ENCODE data around the gene IFTAP.
"Not testable (repeated sequence)": the region's sequence is repeated elsewhere in the genome, so short reads cannot be mapped to it uniquely, and the experiment has no call there.

Gene IFTAP

DNA sequence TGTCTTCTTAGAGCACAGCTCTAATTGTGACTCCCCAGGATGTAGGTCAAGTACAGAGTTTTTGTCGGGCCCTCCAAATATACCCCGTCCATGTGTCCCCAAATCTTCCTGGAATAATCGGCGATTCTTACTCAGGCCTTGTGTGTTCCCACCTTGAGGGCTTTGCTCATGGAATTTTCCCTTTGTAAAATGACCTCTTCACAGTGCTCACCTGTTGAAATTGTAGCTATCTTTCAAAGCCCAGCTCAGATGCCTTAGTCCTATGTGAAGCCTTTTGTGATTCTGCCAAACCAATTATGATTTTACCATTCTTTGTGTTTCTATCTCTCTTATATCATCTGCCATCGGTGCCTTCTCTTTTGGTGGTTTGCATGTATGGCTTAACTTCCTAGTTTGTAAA is 33.8 kb downstream of the IFTAP start:
- H3K4me3 ChIP-seq (ENCODE audit: control insufficient read depth, low read depth, low read length) = no peak overlapping the region
- DNase-seq (ENCODE audit: low read depth) = no peak
- TF ChIP-seq, protein P1, sequence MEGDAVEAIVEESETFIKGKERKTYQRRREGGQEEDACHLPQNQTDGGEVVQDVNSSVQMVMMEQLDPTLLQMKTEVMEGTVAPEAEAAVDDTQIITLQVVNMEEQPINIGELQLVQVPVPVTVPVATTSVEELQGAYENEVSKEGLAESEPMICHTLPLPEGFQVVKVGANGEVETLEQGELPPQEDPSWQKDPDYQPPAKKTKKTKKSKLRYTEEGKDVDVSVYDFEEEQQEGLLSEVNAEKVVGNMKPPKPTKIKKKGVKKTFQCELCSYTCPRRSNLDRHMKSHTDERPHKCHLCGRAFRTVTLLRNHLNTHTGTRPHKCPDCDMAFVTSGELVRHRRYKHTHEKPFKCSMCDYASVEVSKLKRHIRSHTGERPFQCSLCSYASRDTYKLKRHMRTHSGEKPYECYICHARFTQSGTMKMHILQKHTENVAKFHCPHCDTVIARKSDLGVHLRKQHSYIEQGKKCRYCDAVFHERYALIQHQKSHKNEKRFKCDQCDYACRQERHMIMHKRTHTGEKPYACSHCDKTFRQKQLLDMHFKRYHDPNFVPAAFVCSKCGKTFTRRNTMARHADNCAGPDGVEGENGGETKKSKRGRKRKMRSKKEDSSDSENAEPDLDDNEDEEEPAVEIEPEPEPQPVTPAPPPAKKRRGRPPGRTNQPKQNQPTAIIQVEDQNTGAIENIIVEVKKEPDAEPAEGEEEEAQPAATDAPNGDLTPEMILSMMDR (conservative IDR thresholded peaks at IDR 0.05; ENCODE audit: control insufficient read depth, insufficient read depth, low read depth, low read length) = no peak

DNA sequence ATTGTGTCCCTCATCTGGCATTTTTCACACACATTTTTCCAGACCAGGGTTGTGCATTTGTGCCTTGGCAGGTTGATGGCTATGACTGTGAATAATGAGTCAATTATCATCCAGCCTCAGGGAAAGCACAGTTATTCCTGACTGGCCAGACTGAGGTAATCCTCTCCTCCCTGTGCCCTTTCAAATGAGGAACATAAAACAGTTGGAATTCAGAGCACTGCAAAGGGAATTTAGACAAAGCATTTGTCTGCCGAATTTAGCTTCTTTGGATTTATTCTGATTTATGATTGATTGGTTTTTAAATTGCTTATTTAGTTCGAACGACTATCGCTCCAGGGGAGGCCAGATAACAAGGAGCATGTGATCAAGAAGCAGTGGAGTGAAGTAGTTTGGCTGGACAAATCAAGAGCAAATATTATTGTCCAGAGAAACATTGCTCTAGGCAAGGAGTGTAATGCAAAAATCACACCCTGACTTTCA is 34.5 kb downstream of the IFTAP start:
- TF ChIP-seq, protein P1 (conservative IDR thresholded peaks at IDR 0.05; ENCODE audit: control insufficient read depth, insufficient read depth, low read depth, low read length) = no peak
- no peak for DNase-seq (ENCODE audit: low read depth)
- no peak overlapping the region for H3K4me3 ChIP-seq (ENCODE audit: control insufficient read depth, low read depth, low read length)

DNA sequence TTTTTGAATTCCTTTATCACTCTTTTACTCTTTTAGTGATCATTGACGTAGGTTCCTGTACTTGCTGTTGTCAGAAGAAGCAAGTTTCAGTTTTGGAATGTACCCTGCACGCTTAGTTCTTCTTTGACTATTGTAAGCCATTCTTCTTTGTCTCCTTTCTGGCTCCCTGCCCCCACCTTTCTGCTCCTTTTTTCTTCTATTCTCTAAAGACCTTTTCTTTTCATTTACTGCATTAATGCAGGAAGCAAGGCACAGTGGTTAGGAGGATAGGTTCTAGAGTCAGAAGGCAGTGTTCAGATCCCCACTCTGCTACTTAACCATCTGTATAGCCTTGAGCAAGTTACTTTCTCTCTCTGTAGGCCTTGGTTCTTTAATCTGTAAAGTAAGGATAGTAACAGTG is 37.5 kb downstream of the IFTAP start:
- DNase-seq (ENCODE audit: low read depth) = no peak
- TF ChIP-seq, protein P1 (conservative IDR thresholded peaks at IDR 0.05; ENCODE audit: control insufficient read depth, insufficient read depth, low read depth, low read length) = no peak
- no peak overlapping the region for H3K4me3 ChIP-seq (ENCODE audit: control insufficient read depth, low read depth, low read length)

DNA sequence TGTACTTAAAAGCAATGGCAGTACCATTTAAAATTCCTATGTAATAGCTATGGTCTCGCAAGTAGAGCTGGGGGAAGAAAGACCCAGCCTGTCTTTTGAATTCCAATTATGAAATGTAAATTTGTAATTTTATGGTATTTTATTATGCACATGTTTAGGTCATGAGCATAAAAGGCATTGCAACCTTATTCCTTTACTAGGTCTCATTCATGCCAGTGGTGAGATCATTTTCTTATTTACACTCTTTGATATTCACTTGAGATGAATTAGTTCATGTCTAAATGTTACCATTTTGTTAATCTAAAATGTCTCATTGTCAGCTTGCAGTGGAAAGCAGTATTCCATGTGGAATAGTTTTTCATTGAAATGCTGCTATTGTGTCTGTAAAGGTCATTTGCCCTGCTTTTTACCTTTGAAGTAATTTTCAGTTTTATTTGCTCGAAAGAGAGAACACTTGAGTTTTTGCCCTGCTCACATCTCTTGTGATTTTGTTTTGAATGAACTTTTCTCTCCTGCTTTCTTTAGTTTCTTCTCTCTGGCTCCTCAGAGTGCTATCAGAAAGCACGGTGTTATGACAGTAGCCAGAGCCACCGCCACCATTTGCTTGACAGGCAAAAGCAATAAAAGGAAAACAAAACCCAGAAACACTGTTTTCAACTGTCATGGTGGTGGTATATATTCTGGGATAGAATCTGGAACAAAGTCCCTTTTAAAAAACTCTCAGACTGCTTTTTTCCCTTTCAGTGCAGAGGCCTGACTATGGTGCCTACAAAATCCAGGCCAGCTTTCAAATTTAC is 41.0 kb downstream of the IFTAP start:
- DNase-seq (ENCODE audit: low read depth) = no peak
- no peak overlapping the region for H3K4me3 ChIP-seq (ENCODE audit: control insufficient read depth, low read depth, low read length)
- TF ChIP-seq, protein P1 (conservative IDR thresholded peaks at IDR 0.05; ENCODE audit: control insufficient read depth, insufficient read depth, low read depth, low read length) = no peak

DNA sequence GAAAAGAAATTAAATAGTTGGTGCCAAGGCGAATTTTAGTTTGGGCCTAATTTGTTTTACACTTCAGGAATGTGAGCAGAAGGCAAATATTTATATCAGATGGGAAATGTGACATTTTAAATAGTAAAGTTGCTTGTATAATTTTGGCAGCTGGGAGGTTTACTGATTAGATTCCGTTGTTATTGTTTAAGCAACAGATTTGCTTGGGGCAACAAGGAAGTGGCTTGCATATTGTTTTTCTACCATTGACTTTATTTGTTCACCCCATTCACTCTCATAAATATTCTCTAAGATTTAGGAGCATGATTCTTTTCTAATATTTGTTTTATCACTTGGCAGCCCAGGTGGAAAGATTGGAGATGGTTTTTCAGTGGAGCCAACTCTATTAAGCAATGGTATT is 44.3 kb downstream of the IFTAP start:
- no peak overlapping the region for H3K4me3 ChIP-seq (ENCODE audit: control insufficient read depth, low read depth, low read length)
- TF ChIP-seq, protein P1 (conservative IDR thresholded peaks at IDR 0.05; ENCODE audit: control insufficient read depth, insufficient read depth, low read depth, low read length) = no peak
- DNase-seq (ENCODE audit: low read depth) = no peak

DNA sequence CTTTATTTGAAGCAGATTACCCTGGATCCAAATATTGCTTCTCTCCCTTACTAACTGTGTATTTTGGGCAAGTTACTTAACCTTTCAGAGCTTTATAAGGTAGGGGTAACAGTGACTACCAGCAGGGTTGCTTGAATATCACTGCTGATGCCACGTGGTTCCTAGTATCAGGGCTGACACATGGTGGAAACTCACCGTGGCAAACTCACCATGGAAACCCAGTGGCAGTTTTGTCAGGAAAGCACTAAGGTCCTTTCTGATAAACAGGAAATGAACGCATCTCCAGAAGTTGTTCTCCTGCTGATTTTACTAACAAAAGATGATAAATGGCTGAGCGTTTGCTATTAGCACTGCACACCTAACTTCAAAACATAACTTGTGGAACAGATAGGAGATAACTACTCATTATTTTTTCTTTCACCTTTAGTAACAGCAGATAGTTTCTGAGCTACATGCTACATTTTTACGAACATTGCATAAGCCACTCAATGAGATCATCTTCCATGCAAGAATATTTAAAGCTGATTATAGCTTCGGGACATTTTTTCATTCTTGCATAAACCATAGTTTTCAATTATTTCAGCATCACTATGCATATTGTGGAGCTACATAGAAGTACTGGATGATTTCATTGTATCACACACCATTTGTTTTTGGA is 63.4 kb downstream of the IFTAP start:
- TF ChIP-seq, protein P1 (conservative IDR thresholded peaks at IDR 0.05; ENCODE audit: control insufficient read depth, insufficient read depth, low read depth, low read length) = no peak
- DNase-seq (ENCODE audit: low read depth) = no peak

DNA sequence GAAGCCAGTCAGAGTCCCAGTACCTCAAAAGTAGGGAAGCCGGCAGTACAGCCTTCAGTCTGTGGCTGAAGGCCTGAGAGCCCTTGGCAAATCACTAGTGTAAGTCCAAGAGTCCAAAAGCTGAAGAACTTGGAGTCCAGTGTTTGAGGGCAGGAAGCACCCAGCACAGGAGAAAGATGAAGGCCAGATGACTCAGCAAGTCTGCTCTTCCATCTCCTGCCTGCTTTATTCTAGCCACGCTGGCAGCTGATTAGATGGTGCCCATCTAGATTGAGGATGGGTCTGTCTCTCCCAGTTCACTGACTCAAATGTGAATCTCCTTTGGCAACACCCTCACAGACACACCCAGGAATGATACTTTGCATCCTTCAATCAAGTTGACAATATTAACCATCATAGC is 67.1 kb downstream of the IFTAP start:
- not testable (repeated sequence) for DNase-seq (ENCODE audit: low read depth)

More for the DNA sequence above, 63.4 kb downstream of the IFTAP start:
- no peak overlapping the region for H3K4me3 ChIP-seq (ENCODE audit: control insufficient read depth, low read depth, low read length)

More for the DNA sequence above, 67.1 kb downstream of the IFTAP start:
- H3K4me3 ChIP-seq (ENCODE audit: control insufficient read depth, low read depth, low read length) = not testable (repeated sequence)
